IPS DF 6.9 (cell line): ENCODE results near the gene ASIC5.

ENCODE experiments used
- DNase-seq: peaks from one replicate; pipeline ENCODE4 v3.0.0-alpha.2; 2013; ENCODE audit warnings: low read depth, low spot score
- H3K27ac ChIP-seq: one replicate; pipeline ENCODE4 v1.5.1; 2013; ENCODE audit warnings: low read length, control low read depth
- H3K27me3 ChIP-seq: 2 replicates; pipeline ENCODE4 v1.6.1; 2013; ENCODE audit warnings: mild to moderate bottlenecking, low read length; ENCODE audit not compliant: control insufficient read depth, insufficient read depth
- H3K36me3 ChIP-seq: 2 replicates; pipeline ENCODE4 v1.6.1; 2013; ENCODE audit warnings: low read length; ENCODE audit not compliant: control insufficient read depth, insufficient read depth
- H3K4me1 ChIP-seq: 2 replicates; pipeline ENCODE4 v1.6.1; 2013; ENCODE audit warnings: low read length; ENCODE audit not compliant: control insufficient read depth, insufficient read depth
- H3K4me3 ChIP-seq: 2 replicates; pipeline ENCODE4 v1.5.1; 2013; ENCODE audit warnings: mild to moderate bottlenecking, low read length
- H3K9me3 ChIP-seq: 2 replicates; pipeline ENCODE4 v1.6.1; 2013; ENCODE audit warnings: low read length, inconsistent platforms; ENCODE audit not compliant: control insufficient read depth, insufficient read depth
- WGBS: extraction: QIAGEN DNeasy Blood & Tissue Kit; methylation state at CpG from one replicate; pipeline ENCODE4 v1.1.7; 2013; ENCODE audit warnings: mixed read lengths, missing lambda C conversion rate; ENCODE audit not compliant: insufficient read length, insufficient coverage; 5-methylcytosine and 5-hydroxymethylcytosine counted together

ASIC5 gene

GRCh38 chr4:155883895-155884294 lies 17.8 kb upstream of the ASIC5 start:
- H3K9me3 ChIP-seq: no peaks in the 10 kb centered on the region
- WGBS: no CpG with 5 or more reads among the region's 3 CpGs
- no peak overlapping the region for H3K4me3 ChIP-seq

GRCh38 chr4:155881555-155881954 lies 15.5 kb upstream of the ASIC5 start:
- Histone ChIP-seq H3K27ac (no peak overlapping the region), H3K27me3 (no peaks in the 10 kb centered on the region), H3K4me1 (no peaks in the 10 kb centered on the region; the same call in 1 of the 2 replicates), H3K36me3 (no peaks in the 10 kb centered on the region), H3K9me3 (no peaks in the 10 kb centered on the region), H3K4me3 (no peak overlapping the region)
- WGBS: no CpG with 5 or more reads among the region's 1 CpG
- DNase-seq: no peak

More at GRCh38 chr4:155883895-155884294, 17.8 kb upstream of the ASIC5 start:
- no peaks in the 10 kb centered on the region for H3K36me3 ChIP-seq
- no peak overlapping the region for H3K27ac ChIP-seq
- H3K27me3 ChIP-seq: no peaks in the 10 kb centered on the region
- DNase-seq: no peak
- H3K4me1 ChIP-seq: no peaks in the 10 kb centered on the region

- Histone ChIP-seq H3K4me3 (no peak overlapping the region), H3K27ac (no peak overlapping the region), H3K27me3 (no peaks in the 10 kb centered on the region), H3K9me3 (no peaks in the 10 kb centered on the region), H3K4me1 (no peaks in the 10 kb centered on the region; the same call in 1 of the 2 replicates), H3K36me3 (no peaks in the 10 kb centered on the region)
- no peak for DNase-seq
Measured at GRCh38 chr4:155879767-155880166, 13.7 kb upstream of the ASIC5 start.

- Histone ChIP-seq H3K9me3 (no peaks in the 10 kb centered on the region), H3K36me3 (no peaks in the 10 kb centered on the region), H3K27me3 (no peaks in the 10 kb centered on the region), H3K4me1 (no peaks in the 10 kb centered on the region; the same call in 1 of the 2 replicates), H3K27ac (no peak overlapping the region), H3K4me3 (no peak overlapping the region)
- no CpG with 5 or more reads among the region's 2 CpGs for WGBS
- no peak for DNase-seq
Measured at GRCh38 chr4:155878611-155879010, 12.5 kb upstream of the ASIC5 start.

- no peaks in the 10 kb centered on the region for H3K27me3 ChIP-seq
- no peak overlapping the region for H3K4me3 ChIP-seq
- DNase-seq: no peak
- no peaks in the 10 kb centered on the region for H3K9me3 ChIP-seq
- H3K36me3 ChIP-seq: no peaks in the 10 kb centered on the region
- WGBS: no CpG with 5 or more reads among the region's 4 CpGs
- H3K27ac ChIP-seq: no peak overlapping the region
- no peaks in the 10 kb centered on the region; the same call in 1 of the 2 replicates for H3K4me1 ChIP-seq
Measured at GRCh38 chr4:155877971-155878370, 11.9 kb upstream of the ASIC5 start.

GRCh38 chr4:155875878-155876277 lies 9.8 kb upstream of the ASIC5 start:
- WGBS: no CpG with 5 or more reads among the region's 1 CpG
- Histone ChIP-seq H3K36me3 (no peaks in the 10 kb centered on the region), H3K27ac (no peak overlapping the region), H3K4me1 (no peaks in the 10 kb centered on the region; the same call in 1 of the 2 replicates), H3K4me3 (no peak overlapping the region), H3K27me3 (no peaks in the 10 kb centered on the region), H3K9me3 (no peaks in the 10 kb centered on the region)
- no peak for DNase-seq

GRCh38 chr4:155855897-155856296 lies 10.2 kb downstream of the ASIC5 start:
- WGBS: no CpG with 5 or more reads among the region's 2 CpGs
- no peaks in the 10 kb centered on the region for H3K27me3 ChIP-seq
- H3K9me3 ChIP-seq: no peaks in the 10 kb centered on the region
- H3K4me1 ChIP-seq: no peaks in the 10 kb centered on the region
- no peak overlapping the region for H3K4me3 ChIP-seq
- H3K36me3 ChIP-seq: no peaks in the 10 kb centered on the region
- H3K27ac ChIP-seq: no peak overlapping the region
- no peak for DNase-seq

GRCh38 chr4:155854582-155855226 lies 11.4 kb downstream of the ASIC5 start:
- no peak for DNase-seq
- Histone ChIP-seq H3K27me3 (no peaks in the 10 kb centered on the region), H3K9me3 (no peaks in the 10 kb centered on the region), H3K36me3 (no peaks in the 10 kb centered on the region), H3K4me3 (no peak overlapping the region), H3K4me1 (no peaks in the 10 kb centered on the region), H3K27ac (no peak overlapping the region)
- no CpG with 5 or more reads among the region's 6 CpGs for WGBS

GRCh38 chr4:155853189-155853588 lies 12.9 kb downstream of the ASIC5 start:
- Histone ChIP-seq H3K9me3 (no peaks in the 10 kb centered on the region), H3K36me3 (no peaks in the 10 kb centered on the region), H3K4me3 (no peak overlapping the region), H3K27me3 (no peaks in the 10 kb centered on the region), H3K27ac (no peak overlapping the region), H3K4me1 (no peaks in the 10 kb centered on the region)
- no peak for DNase-seq
- no CpG with 5 or more reads among the region's 3 CpGs for WGBS

GRCh38 chr4:155849042-155849441 lies 17.0 kb downstream of the ASIC5 start:
- no peaks in the 10 kb centered on the region for H3K9me3 ChIP-seq
- no peaks in the 10 kb centered on the region for H3K36me3 ChIP-seq
- no CpG with 5 or more reads among the region's 4 CpGs for WGBS
- no peak overlapping the region for H3K4me3 ChIP-seq
- H3K27ac ChIP-seq: no peak overlapping the region
- no peak for DNase-seq
- H3K27me3 ChIP-seq: no peaks in the 10 kb centered on the region
- H3K4me1 ChIP-seq: no peaks in the 10 kb centered on the region

GRCh38 chr4:155846929-155847328 lies 19.1 kb downstream of the ASIC5 start:
- Histone ChIP-seq H3K4me1 (no peaks in the 10 kb centered on the region), H3K4me3 (no peak overlapping the region), H3K27me3 (no peaks in the 10 kb centered on the region), H3K9me3 (no peaks in the 10 kb centered on the region), H3K27ac (no peak overlapping the region), H3K36me3 (no peaks in the 10 kb centered on the region)
- DNase-seq: no peak
